RWPE2 (cell line): ENCODE results near the gene BICDL2.
"Not testable (repeated sequence)": the region's sequence is repeated elsewhere in the genome, so short reads cannot be mapped to it uniquely, and the experiment has no call there.

ENCODE experiments used
- ATAC-seq: fragments of 200-7000 bp; cut with Tn5 transposase; 3 replicates; pipeline ENCODE4 v1.9.1; 2021; ENCODE audit warnings: low read depth
- DNase-seq: peaks from one replicate; pipeline ENCODE4 v3.0.0-alpha.2; 2020; ENCODE audit warnings: low spot score
- H3K27ac ChIP-seq: fragments of 450-650 bp; 2 replicates; pipeline ENCODE4 v1.5.1; 2017; ENCODE audit warnings: mild to moderate bottlenecking; ENCODE audit not compliant: poor library complexity, severe bottlenecking
- H3K27me3 ChIP-seq: fragments of 250-450 bp; sonication (Bioruptor Pico); 2 replicates; pipeline ENCODE4 v1.5.1; 2021; ENCODE audit warnings: mild to moderate bottlenecking, moderate library complexity; ENCODE audit not compliant: insufficient read depth, poor library complexity, severe bottlenecking
- H3K36me3 ChIP-seq: fragments of 250-450 bp; sonication (Bioruptor Pico); 2 replicates; pipeline ENCODE4 v1.5.1; 2020; ENCODE audit warnings: low read depth, mild to moderate bottlenecking, moderate library complexity
- H3K4me1 ChIP-seq: fragments of 250-450 bp; sonication (Bioruptor Pico); 2 replicates; pipeline ENCODE4 v1.5.1; 2021; ENCODE audit warnings: mild to moderate bottlenecking, moderate library complexity; ENCODE audit not compliant: insufficient read depth, poor library complexity, severe bottlenecking
- H3K4me3 ChIP-seq: fragments of 250-450 bp; sonication (Bioruptor Pico); 2 replicates; pipeline ENCODE4 v1.5.1; 2021; ENCODE audit warnings: mild to moderate bottlenecking, moderate library complexity; ENCODE audit not compliant: severe bottlenecking
- H3K9me3 ChIP-seq: fragments of 250-450 bp; sonication (Bioruptor Pico); 2 replicates; pipeline ENCODE4 v1.5.1; 2021; ENCODE audit warnings: mild to moderate bottlenecking, moderate library complexity; ENCODE audit not compliant: severe bottlenecking
- CTCF ChIP-seq: fragments of 450-650 bp; IDR thresholded peaks from one replicate; pipeline ENCODE4 v1.5.1; 2017; ENCODE audit warnings: mild to moderate bottlenecking, moderate library complexity; ENCODE audit not compliant: poor library complexity, severe bottlenecking

BICDL2 gene

DNA sequence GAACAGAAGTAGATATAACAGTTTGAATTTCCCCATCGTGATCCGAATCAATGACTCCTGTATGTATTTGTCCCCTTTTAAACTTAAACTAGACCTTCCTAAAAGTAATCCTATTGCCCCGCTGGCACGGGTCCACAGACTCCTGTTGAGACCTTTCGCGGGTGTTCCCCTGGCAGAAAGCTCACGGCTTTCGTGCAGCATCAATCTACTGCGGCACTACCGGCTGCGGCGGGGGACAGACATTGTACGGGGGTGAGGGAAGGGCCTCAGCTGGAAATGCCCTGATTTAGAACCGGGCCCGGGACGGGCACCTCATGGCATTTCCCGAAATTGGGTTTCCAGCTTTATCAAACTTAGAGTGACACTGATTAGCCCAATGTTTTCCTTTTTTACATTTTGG is 43.3 kb upstream of the BICDL2 start:
- Histone ChIP-seq H3K4me3 (no peak overlapping the region), H3K36me3 (no peaks in the 10 kb centered on the region), H3K27me3 (peaks cover 13% of the 10 kb centered on the region), H3K27ac (no peak overlapping the region), H3K4me1 (no peaks in the 10 kb centered on the region), H3K9me3 (no peaks in the 10 kb centered on the region)
- DNase-seq (no peak), ATAC-seq (no peak)
- no peak for TF ChIP-seq CTCF

GRCh38 chr16:3076577-3076976 is 39.8 kb upstream of the BICDL2 start:
- Histone ChIP-seq H3K27ac (no peak overlapping the region), H3K36me3 (no peaks in the 10 kb centered on the region), H3K27me3 (peaks cover 13% of the 10 kb centered on the region), H3K4me1 (no peaks in the 10 kb centered on the region), H3K4me3 (no peak overlapping the region), H3K9me3 (no peaks in the 10 kb centered on the region)
- TF ChIP-seq CTCF: no peak
- DNase-seq: no peak
- ATAC-seq: no peak

DNA sequence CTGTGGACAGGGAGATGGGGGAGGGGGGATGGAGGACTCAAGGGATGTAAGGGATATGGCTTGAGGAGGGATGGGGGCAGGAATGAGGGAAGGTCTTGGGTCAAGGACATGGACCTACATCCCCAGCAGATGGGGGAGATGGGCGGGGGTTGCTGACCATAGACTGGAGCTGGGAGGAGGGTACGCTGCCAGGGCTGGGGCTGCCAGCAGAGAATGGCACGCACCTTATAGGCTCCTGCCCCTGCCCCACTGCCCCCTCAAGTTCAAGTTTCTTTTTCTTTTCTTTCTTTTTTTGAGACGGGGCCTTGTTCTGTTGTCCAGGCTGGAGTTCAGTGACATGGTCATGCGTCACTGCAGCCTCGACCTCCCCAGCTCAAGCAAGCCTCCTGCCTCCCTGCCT is 39.2 kb upstream of the BICDL2 start:
- not testable (repeated sequence) for H3K36me3 ChIP-seq, H3K4me3 ChIP-seq, H3K4me1 ChIP-seq, H3K27ac ChIP-seq, H3K9me3 ChIP-seq, DNase-seq, ATAC-seq
- peaks cover 13% of the 10 kb centered on the region for H3K27me3 ChIP-seq

DNA sequence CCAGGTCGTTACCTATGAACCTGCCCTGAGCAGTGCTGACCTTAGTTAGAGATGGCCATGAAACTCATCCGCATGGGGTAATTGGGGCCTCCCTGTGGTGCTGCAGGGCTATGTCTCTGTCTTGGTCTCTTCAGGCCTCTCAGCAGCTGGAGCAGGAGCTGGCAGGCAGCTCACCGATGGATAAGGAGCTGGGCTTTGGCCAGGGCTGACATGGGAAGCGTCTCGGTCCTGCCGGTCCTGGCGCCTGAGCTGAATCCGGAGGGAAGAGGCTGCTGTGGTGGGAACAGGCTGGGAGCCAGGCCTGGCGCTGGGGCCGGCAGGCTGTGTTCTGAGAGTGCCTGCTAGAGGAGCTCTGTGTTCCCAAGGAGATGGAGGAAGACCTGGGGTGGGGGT is 38.8 kb upstream of the BICDL2 start:
- TF ChIP-seq CTCF: no peak
- Histone ChIP-seq H3K27ac (no peak overlapping the region), H3K36me3 (no peaks in the 10 kb centered on the region), H3K27me3 (peaks cover 13% of the 10 kb centered on the region), H3K4me1 (no peaks in the 10 kb centered on the region), H3K4me3 (no peak overlapping the region), H3K9me3 (no peaks in the 10 kb centered on the region)
- ATAC-seq (no peak), DNase-seq (no peak)

- peaks cover 11% of the 10 kb centered on the region for H3K27me3 ChIP-seq
- no peaks in the 10 kb centered on the region for H3K4me1 ChIP-seq
- ATAC-seq: no peak
- no peak for TF ChIP-seq CTCF
- no peak overlapping the region for H3K27ac ChIP-seq
- DNase-seq: no peak
- no peak overlapping the region for H3K4me3 ChIP-seq
- no peaks in the 10 kb centered on the region for H3K36me3 ChIP-seq
- H3K9me3 ChIP-seq: no peaks in the 10 kb centered on the region
Observed at GRCh38 chr16:3074860-3075522, 38.2 kb upstream of the BICDL2 start.
